Right atrium auricular region (tissue), 2 donors: ENCODE data around the gene KLHL25. TPM values are rescaled to one million over a fixed set of nuclear protein-coding genes. Genes with fewer than 3 reads are reported as not detected.

Experiments used
- DNase-seq: peaks from one replicate; pipeline ENCODE4 v3.0.0-alpha.2; 2019; ENCODE audit warnings: low spot score
- H3K27ac ChIP-seq, 2 donors: fragments of 200-600 bp; sonication (generic); 1 replicate in 1 of 2; 2 replicates in 1 of 2; pipeline ENCODE4 v1.5.1; 2016 to 2019
- H3K27me3 ChIP-seq, 2 donors: fragments of 200-600 bp; sonication (generic); one replicate each; pipeline versions ENCODE4 v1.5.1 to v1.6.0; 2017 to 2019
- H3K36me3 ChIP-seq: fragments of 200-600 bp; sonication (generic); one replicate; pipeline ENCODE4 v1.5.1; 2016
- H3K4me1 ChIP-seq, 2 donors: fragments of 200-600 bp; sonication (generic); one replicate each; pipeline versions ENCODE4 v1.5.1 to v1.6.0; 2017 to 2019
- H3K4me3 ChIP-seq, 2 donors: fragments of 200-600 bp; sonication (generic); 1 replicate in 1 of 2; 2 replicates in 1 of 2; pipeline ENCODE4 v1.5.1; 2017 to 2019; ENCODE audit warnings: mild to moderate bottlenecking in 1 of 2, moderate library complexity in 1 of 2
- H3K9me3 ChIP-seq, 2 donors: fragments of 200-600 bp; sonication (generic); one replicate each; pipeline ENCODE4 v1.5.1; 2019
- total RNA-seq, 2 donors: library from RNA; depleted of rRNA; stranded (reverse); fragments of >200 nt; gene quantifications; one replicate each; pipeline ENCODE4 v1.1.0, GENCODE V29; 2016
- TF ChIP-seq, protein P1 (sequence below), 2 donors: fragments of 200-600 bp; sonication (generic); IDR thresholded peaks; one replicate each; pipeline ENCODE4 v1.5.1; 2019; ENCODE audit warnings: antibody characterized with exemption in 2 of 2

The KLHL25 gene
- total RNA-seq, 2 donors from 2014 or later, result 4.1 TPM

DNA sequence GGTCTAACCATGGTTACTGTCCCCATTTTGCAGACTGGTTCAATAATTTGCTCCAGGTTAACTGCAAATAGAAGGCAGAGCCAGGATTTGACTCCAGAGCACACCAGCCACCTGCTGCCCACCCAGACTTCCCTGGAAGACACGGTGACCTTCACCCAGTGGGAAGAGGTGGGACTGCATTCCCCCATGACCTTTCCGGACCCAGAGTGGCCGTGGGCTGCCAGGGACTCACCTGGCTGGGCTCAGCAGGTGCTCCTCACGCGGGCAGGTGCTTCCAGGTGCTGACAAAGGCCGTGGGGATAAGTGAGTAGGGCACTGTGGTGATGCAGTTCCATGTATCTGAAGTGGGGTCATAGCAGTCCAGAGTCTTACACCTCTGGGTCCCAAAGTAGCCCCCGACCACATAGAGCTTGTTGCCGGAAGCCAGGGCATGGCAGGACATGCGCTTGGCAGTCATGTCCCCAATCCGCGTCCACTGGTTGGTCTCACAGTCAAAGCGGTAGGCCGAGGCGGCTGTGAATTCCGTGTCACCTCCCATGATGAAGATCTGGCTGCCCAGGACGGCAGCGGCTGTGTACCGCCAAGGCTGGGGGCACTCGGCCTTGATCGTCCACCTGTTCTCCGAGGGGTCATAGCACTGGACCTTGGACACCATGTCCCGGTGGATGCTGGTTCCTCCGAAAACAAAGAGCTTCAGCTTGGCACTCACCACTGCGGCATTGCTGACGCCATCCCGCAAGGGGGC lies 26.8 kb downstream of the KLHL25 start:
- Histone ChIP-seq H3K9me3 (no peaks in the 10 kb centered on the region), H3K4me3 (no peak overlapping the region), H3K4me1 (peaks cover 0 to 54% of the 10 kb centered on the region in 2 donors), H3K36me3 (no peaks in the 10 kb centered on the region), H3K27ac (no peak overlapping the region), H3K27me3 (no peaks in the 10 kb centered on the region)
- DNase-seq, result no peak
- TF ChIP-seq, protein P1, sequence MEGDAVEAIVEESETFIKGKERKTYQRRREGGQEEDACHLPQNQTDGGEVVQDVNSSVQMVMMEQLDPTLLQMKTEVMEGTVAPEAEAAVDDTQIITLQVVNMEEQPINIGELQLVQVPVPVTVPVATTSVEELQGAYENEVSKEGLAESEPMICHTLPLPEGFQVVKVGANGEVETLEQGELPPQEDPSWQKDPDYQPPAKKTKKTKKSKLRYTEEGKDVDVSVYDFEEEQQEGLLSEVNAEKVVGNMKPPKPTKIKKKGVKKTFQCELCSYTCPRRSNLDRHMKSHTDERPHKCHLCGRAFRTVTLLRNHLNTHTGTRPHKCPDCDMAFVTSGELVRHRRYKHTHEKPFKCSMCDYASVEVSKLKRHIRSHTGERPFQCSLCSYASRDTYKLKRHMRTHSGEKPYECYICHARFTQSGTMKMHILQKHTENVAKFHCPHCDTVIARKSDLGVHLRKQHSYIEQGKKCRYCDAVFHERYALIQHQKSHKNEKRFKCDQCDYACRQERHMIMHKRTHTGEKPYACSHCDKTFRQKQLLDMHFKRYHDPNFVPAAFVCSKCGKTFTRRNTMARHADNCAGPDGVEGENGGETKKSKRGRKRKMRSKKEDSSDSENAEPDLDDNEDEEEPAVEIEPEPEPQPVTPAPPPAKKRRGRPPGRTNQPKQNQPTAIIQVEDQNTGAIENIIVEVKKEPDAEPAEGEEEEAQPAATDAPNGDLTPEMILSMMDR (IDR thresholded peaks at IDR 0.05), result no peak

DNA sequence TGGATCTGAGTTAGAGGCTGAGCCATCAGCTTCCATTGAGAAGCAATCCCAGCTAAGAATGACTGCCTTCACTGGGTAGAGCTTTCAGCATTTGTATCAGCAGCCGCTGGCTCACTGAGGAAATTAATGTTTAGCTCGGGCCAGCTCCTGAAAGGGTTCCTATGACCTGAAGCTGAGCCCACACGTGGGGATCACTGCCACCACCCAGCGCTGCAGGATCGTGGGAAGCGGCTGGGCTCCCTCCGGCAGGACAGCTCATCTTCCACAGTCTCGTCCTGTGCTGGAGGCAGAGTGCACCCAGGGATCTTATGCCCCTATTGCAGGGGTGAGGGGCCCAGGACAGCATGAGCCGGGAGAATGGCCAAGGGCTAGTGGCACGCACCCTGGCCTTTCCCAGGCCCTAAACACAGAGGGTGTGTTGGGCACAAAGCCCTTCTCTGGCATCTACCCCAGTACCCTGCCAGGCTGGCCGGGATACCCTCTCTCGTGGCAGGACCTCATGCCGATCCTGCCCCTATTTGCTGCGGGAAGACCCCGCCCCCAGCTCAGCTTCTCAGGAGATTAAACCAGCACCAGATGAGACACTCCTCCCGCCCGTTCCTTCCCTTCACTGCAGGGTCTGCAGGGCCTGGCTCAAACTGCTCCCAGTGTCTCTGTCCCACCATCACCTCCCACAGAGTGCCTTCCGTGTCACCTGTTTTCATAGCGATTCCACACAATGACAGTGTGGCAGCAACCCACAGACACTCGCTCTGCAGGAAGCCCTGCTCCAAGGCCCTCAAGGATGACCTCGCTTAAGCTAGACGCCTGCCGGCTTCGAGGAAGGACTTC lies 28.5 kb downstream of the KLHL25 start:
- no peak for DNase-seq

DNA sequence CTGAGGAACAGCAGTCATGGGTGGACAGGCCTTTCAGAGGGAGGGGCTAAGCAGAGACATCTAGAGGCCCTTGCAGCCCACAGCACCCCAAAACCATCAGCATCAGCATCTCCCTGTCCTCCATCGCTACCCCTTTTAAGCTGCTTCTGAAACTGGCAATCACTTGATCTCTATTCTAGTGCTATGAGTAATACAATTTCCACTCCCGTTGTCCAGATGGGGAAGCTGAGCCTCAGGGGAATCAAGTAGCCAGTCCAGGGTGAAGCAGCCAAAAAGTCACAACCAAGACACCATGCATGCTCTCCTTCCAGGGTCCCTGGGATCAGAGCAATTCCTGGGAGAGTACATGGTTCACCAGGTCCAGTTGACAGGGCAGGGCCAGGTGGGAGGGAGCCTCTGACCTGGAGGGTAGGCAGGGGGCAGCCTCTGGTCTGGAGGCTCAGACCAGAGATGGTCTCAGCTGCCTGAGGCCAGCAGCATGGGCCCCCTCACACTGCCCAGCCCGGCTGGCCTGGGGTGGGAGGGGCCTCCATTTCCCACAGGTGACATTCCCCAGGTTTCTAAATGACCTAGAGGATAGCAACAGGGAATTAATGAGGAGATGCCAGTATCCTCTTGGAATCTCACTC lies 30.0 kb downstream of the KLHL25 start:
- no peak for DNase-seq
- Histone ChIP-seq H3K27me3 (no peaks in the 10 kb centered on the region), H3K4me1 (peaks cover 0 to 42% of the 10 kb centered on the region in 2 donors), H3K4me3 (no peak overlapping the region), H3K36me3 (no peaks in the 10 kb centered on the region), H3K9me3 (no peaks in the 10 kb centered on the region), H3K27ac (peak overlapping the region; percentile 70 to 71)
- TF ChIP-seq, protein P1 (IDR thresholded peaks at IDR 0.05), result no peak

More for the DNA sequence above, 28.5 kb downstream of the KLHL25 start:
- Histone ChIP-seq H3K27me3 (no peaks in the 10 kb centered on the region), H3K9me3 (no peaks in the 10 kb centered on the region), H3K36me3 (no peaks in the 10 kb centered on the region), H3K4me3 (no peak overlapping the region), H3K27ac (no peak overlapping the region), H3K4me1 (peaks cover 0 to 52% of the 10 kb centered on the region in 2 donors)
- TF ChIP-seq, protein P1 (IDR thresholded peaks at IDR 0.05), result no peak

DNA sequence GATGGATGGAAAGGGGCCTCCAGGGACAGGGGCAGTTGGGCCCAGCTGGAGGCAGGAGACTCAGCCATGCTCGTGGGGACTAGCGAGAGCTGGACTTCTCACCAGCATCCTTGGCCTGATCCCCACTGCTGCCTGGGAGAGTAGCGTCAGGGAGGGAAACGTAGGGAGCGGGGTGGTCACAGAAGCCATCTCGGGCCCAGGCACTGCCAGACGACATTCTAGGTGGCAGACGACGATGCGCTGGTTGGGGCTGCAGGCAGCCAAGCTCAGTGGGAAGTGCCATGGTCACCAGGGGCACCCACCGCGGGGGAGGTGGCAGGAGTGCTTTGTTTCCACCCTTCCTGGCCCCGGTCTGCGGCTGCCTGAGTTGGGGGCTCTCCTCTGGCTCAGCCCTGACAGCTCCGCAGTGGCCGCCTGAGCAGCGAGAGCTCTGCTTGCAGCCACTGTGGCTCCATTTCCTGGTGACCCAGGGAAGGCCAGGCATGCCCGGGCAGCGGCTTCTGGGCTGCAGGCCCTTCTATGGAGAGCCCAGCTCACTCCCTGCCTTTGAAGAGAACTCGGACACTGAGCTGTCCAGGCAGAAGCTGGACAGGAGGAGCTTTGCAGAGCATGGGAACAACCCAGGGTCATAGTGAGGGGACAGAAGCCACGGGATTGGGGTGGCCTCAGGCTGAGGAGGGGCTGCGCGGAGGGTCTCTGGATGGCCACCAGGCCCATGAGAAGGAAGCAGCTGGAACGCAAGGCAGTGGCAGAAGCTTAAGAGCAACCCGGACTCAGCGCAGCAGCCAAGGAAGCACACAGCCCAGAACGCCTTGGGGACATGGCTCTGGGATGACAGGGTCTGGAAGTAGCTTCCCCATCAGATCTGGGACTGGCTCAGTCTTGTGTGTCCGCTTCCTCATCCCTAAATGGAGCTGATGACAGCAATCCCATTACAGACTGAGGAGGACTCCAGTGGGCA lies 30.8 kb downstream of the KLHL25 start:
- Histone ChIP-seq H3K27me3 (no peaks in the 10 kb centered on the region), H3K36me3 (no peaks in the 10 kb centered on the region), H3K4me3 (no peak overlapping the region), H3K4me1 (peaks cover 0 to 50% of the 10 kb centered on the region in 2 donors), H3K9me3 (no peaks in the 10 kb centered on the region), H3K27ac (peak overlapping the region; percentile 70 to 71)
- TF ChIP-seq, protein P1 (IDR thresholded peaks at IDR 0.05), result no peak
- no peak for DNase-seq

DNA sequence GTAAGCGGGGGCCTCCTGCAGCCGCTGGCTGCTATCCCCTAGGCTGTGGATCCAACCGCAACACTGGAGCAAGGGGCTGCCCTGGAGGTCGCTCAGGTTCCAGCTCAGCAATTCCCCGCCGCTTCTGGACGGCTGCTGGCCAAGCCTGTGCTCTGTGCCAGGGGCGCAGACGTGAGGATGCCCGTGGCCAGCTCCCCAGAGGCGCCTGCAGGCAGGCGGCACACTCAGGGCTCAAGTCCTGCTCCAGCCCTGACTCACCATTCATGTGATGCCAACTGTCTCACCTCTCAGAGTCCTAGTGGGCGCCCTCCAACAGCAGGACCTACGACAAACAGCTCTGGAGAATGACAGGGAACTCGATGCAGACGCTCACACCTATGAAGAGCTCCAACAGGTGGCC lies 31.6 kb downstream of the KLHL25 start:
- Histone ChIP-seq H3K4me1 (peaks cover 0 to 58% of the 10 kb centered on the region in 2 donors), H3K9me3 (no peaks in the 10 kb centered on the region), H3K4me3 (no peak overlapping the region), H3K27ac (peak overlapping the region; percentile 70 to 71), H3K27me3 (no peaks in the 10 kb centered on the region), H3K36me3 (no peaks in the 10 kb centered on the region)
- TF ChIP-seq, protein P1 (IDR thresholded peaks at IDR 0.05), result no peak
- no peak for DNase-seq
